ENCODE data around the gene DPEP1. TPM values are rescaled to one million over a fixed set of nuclear protein-coding genes. Genes with fewer than 3 reads are reported as not detected.

Gene DPEP1
- total and polyA plus RNA-seq, 2 donors (not counting 3 experiments of a cell fraction or from before 2014, with no cell fraction given): 0.37 to 0.44 TPM

- no peaks in the 10 kb centered on the region for H3K9me3 ChIP-seq (replicated peaks; ENCODE audit: control insufficient read depth, insufficient read depth, low read length)
- no peaks in the 10 kb centered on the region for H3K36me3 ChIP-seq (ENCODE audit: control insufficient read depth in 2 of 2, extremely low read depth in 1 of 2, insufficient read depth in 2 of 2, low read length in 2 of 2)
- intact Hi-C loops (cut with micrococcal nuclease) (no loop called here), dilution Hi-C loops (cut with MboI; ENCODE audit: extremely low pct_ligation_motif_present, low sequenced_read_pairs) (no loop called here)
- no TSS peak for BruUV-seq (replicated peaks)
- H3K4me2 ChIP-seq (ENCODE audit: insufficient read depth, low read length): no peak overlapping the region
- H3K9ac ChIP-seq (replicated peaks; ENCODE audit: extremely low read depth, insufficient read depth, low read length): no peak overlapping the region
- POLR2A ChIA-PET: no interaction called here
- no peaks in the 10 kb centered on the region for H3K27me3 ChIP-seq (ENCODE audit: control insufficient read depth in 2 of 2, insufficient read depth in 2 of 2, low read length in 2 of 2)
- DNase-seq (ENCODE audit: low read depth, low spot score) (no peak), FAIRE-seq (no peak)
- H3K9me1 ChIP-seq (replicated peaks; ENCODE audit: control insufficient read depth, extremely low read depth, insufficient read depth, low read length): no peaks in the 10 kb centered on the region
- H3K79me2 ChIP-seq (ENCODE audit: control insufficient read depth, insufficient read depth, low read length): no peaks in the 10 kb centered on the region
- no peaks in the 10 kb centered on the region for H3K4me1 ChIP-seq (ENCODE audit: control insufficient read depth, extremely low read depth, insufficient read depth, low read length)
- no peak overlapping the region for H2AFZ ChIP-seq (ENCODE audit: low read depth, low read length)
- CTCF ChIA-PET: no interaction called here
- no peak overlapping the region for H3K27ac ChIP-seq (ENCODE audit: insufficient read depth, low read depth, low read length)
- no peaks in the 10 kb centered on the region for H4K20me1 ChIP-seq (replicated peaks; ENCODE audit: control insufficient read depth, extremely low read depth, insufficient read depth, low read length)
- H3K4me3 ChIP-seq (replicated peaks in 1 of 3; ENCODE audit: insufficient read depth in 1 of 3, low read depth in 1 of 3, low read length in 3 of 3): no peak overlapping the region
- no peak for TF ChIP-seq FOS (IDR thresholded peaks at IDR 0.05; ENCODE audit: borderline replicate concordance, insufficient read depth, low read length)
- TF ChIP-seq POLR2AphosphoS5 (IDR thresholded peaks at IDR 0.05; ENCODE audit: insufficient read depth, low read depth, low read length): no peak
- TF ChIP-seq EZH2 (IDR thresholded peaks at IDR 0.05; ENCODE audit: borderline replicate concordance, low read depth, low read length, severe bottlenecking): no peak
- no peak for TF ChIP-seq JUN (IDR thresholded peaks at IDR 0.05; ENCODE audit: borderline replicate concordance, insufficient read depth, insufficient read length, low read depth)
- TF ChIP-seq MYC (IDR thresholded peaks at IDR 0.05; ENCODE audit: low read depth, low read length): no peak
- TF ChIP-seq GATA2 (IDR thresholded peaks at IDR 0.05; ENCODE audit: insufficient read depth, insufficient read length, low read depth, low read length): no peak
- no peak for TF ChIP-seq MAX (IDR thresholded peaks at IDR 0.05; ENCODE audit: insufficient read depth, insufficient read length)
- no peak for TF ChIP-seq CTCF (IDR thresholded peaks at IDR 0.05; ENCODE audit: extremely low read depth in 1 of 2, insufficient read depth in 1 of 2, low read depth in 1 of 2, low read length in 2 of 2)
- no peak for TF ChIP-seq POLR2A (IDR thresholded peaks at IDR 0.05; ENCODE audit: low read depth, low read length)
Measured at GRCh38 chr16:89678258-89678657, 64.8 kb downstream of the DPEP1 start.

All from endothelial cell of umbilical vein (primary cell).